ENCODE data around the gene ATAD5. TPM values are rescaled to one million over a fixed set of nuclear protein-coding genes. Genes with fewer than 3 reads are reported as not detected.
A peak's percentile ranks its signal among the peaks of the same experiment; 100 is the strongest.
"Not testable (repeated sequence)": the region's sequence is repeated elsewhere in the genome, so short reads cannot be mapped to it uniquely, and the experiment has no call there.

Gene ATAD5
- total RNA-seq, 1 donor from 2014 or later: 0.92 TPM

- not testable (repeated sequence) for DNase-seq (ENCODE audit: low spot score)
These were observed 78.4 kb downstream of the ATAD5 start for GRCh38 chr17:30910151-30910550.

- DNase-seq (ENCODE audit: low spot score): no peak
These were observed 82.2 kb downstream of the ATAD5 start for GRCh38 chr17:30913955-30914354.

GRCh38 chr17:30915833-30916611 lies 84.3 kb downstream of the ATAD5 start:
- DNase-seq (ENCODE audit: low spot score): no peak

GRCh38 chr17:30917050-30917449 lies 85.3 kb downstream of the ATAD5 start:
- no peak for DNase-seq (ENCODE audit: low spot score)

- no peak for DNase-seq (ENCODE audit: low spot score)
These were observed 88.5 kb downstream of the ATAD5 start for GRCh38 chr17:30920282-30920681.

- no peak for DNase-seq (ENCODE audit: low spot score)
These were observed 89.1 kb downstream of the ATAD5 start for GRCh38 chr17:30920683-30921543.

GRCh38 chr17:30921544-30922196 lies 89.9 kb downstream of the ATAD5 start, which contains the start of gene ADAP2:
ADAP2 (plus strand) TSS chr17:30921945; CDS start chr17:30922015, 70 bp downstream.
- peak; percentile 56 for DNase-seq (ENCODE audit: low spot score)

GRCh38 chr17:30922235-30923030 lies 90.7 kb downstream of the ATAD5 start:
- DNase-seq (ENCODE audit: low spot score): no peak

GRCh38 chr17:30924341-30924740 lies 92.6 kb downstream of the ATAD5 start:
- DNase-seq (ENCODE audit: low spot score): no peak

- DNase-seq (ENCODE audit: low spot score): no peak
These were observed 94.8 kb downstream of the ATAD5 start for GRCh38 chr17:30926516-30926915.

- DNase-seq (ENCODE audit: low spot score): no peak
These were observed 96.0 kb downstream of the ATAD5 start for GRCh38 chr17:30927756-30928155.

GRCh38 chr17:30928584-30928983 lies 96.8 kb downstream of the ATAD5 start:
- DNase-seq (ENCODE audit: low spot score): no peak

GRCh38 chr17:30929081-30929633 lies 97.4 kb downstream of the ATAD5 start:
- no peak for DNase-seq (ENCODE audit: low spot score)

- DNase-seq (ENCODE audit: low spot score): not testable (repeated sequence)
These were observed 98.1 kb downstream of the ATAD5 start for GRCh38 chr17:30929861-30930260.

- no peak for DNase-seq (ENCODE audit: low spot score)
These were observed 98.7 kb downstream of the ATAD5 start for GRCh38 chr17:30930495-30930894.

- not testable (repeated sequence) for DNase-seq (ENCODE audit: low spot score)
These were observed 99.8 kb downstream of the ATAD5 start for GRCh38 chr17:30931582-30931981.

- DNase-seq (ENCODE audit: low spot score): no peak
These were observed 102.2 kb downstream of the ATAD5 start for GRCh38 chr17:30933966-30934365.

- DNase-seq (ENCODE audit: low spot score): no peak
These were observed 107.4 kb downstream of the ATAD5 start for GRCh38 chr17:30939051-30939689.

GRCh38 chr17:30942308-30943079 lies 110.7 kb downstream of the ATAD5 start:
- no peak for DNase-seq (ENCODE audit: low spot score)
